Measurements from ENCODE around the gene PLD6.

PLD6 gene

DNA sequence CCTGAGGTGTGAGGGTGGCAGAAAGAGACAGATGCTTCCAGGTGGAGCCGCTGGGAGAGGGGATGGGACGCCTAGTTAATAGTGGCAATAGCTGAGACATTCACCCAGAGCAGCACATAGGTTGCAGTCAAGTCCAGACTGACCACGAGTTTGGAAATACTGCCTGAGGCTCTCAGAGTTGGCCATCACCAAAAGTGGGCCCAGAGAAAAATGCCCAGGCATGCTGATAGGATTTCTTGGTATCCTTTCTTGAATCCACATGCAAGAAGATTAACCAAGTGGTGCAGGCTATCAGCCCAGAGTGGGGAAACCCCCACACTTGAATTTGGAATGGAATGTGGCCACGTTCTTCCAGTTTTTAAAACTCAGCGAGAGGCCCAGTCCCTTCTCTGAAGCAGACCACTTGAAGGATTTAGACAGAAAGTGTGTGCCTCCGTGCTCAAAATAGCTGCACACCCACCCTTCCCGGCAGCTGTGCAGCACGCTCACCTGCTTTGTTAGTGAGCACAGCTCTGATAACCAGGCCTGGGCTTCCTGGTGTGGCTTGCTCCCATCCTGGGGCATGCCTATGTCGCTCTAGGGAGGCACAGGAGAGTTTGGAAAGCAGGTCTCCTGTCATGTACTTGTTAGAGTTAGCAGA lies 35.7 kb downstream of the PLD6 start:
- no peak overlapping the region for H3K4me3 ChIP-seq (ENCODE audit: low read depth, low read length)
- DNase-seq (ENCODE audit: low read depth), result no peak
- TF ChIP-seq, protein P1, sequence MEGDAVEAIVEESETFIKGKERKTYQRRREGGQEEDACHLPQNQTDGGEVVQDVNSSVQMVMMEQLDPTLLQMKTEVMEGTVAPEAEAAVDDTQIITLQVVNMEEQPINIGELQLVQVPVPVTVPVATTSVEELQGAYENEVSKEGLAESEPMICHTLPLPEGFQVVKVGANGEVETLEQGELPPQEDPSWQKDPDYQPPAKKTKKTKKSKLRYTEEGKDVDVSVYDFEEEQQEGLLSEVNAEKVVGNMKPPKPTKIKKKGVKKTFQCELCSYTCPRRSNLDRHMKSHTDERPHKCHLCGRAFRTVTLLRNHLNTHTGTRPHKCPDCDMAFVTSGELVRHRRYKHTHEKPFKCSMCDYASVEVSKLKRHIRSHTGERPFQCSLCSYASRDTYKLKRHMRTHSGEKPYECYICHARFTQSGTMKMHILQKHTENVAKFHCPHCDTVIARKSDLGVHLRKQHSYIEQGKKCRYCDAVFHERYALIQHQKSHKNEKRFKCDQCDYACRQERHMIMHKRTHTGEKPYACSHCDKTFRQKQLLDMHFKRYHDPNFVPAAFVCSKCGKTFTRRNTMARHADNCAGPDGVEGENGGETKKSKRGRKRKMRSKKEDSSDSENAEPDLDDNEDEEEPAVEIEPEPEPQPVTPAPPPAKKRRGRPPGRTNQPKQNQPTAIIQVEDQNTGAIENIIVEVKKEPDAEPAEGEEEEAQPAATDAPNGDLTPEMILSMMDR (IDR thresholded peaks at IDR 0.05; ENCODE audit: control insufficient read depth, extremely low read depth, insufficient read depth), result no peak

DNA sequence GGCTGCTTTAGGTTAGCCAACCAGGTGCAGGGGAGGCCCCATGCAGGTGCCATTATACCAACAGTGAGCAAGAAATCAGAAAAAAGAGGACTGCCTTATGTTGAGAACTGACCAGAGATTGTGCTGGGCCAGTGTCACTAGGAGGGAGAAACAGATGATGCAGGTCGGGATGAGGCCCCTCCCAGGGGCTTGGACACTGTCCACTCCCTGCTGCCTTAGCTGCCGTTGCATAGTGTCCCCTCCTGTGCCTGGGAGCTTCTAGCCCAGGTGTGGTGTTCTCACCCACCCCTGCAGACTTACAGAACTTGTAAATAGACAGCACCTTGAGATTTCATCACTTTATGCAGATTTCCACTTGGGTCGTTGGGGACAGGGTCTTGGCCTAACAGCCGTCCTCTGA lies 36.7 kb downstream of the PLD6 start:
- TF ChIP-seq, protein P1 (IDR thresholded peaks at IDR 0.05; ENCODE audit: control insufficient read depth, extremely low read depth, insufficient read depth), result no peak
- H3K4me3 ChIP-seq (ENCODE audit: low read depth, low read length), result no peak overlapping the region

DNA sequence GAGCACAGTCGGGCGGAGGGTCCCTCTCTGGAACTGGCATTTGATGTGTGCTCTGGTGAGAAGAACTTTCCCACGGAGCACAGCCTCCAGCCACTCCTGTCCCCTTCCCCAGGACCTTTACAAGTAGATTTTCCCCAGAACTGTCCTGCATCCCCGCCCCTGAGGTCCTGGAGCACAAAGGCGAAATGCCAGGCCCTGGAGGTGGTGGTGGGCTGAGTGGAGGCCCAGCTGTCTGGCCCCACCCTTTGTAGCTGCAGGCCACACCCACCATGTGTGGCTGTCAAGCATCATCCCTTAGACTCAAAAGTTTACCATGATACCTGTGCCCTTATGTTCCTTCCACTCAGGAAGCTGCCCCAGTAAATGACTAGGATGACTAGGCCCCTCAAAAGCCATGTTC lies 37.7 kb downstream of the PLD6 start:
- TF ChIP-seq, protein P1 (IDR thresholded peaks at IDR 0.05; ENCODE audit: control insufficient read depth, extremely low read depth, insufficient read depth), result no peak
- no peak for DNase-seq (ENCODE audit: low read depth)
- H3K4me3 ChIP-seq (ENCODE audit: low read depth, low read length), result no peak overlapping the region

More for the DNA sequence above, 36.7 kb downstream of the PLD6 start:
- DNase-seq (ENCODE audit: low read depth), result no peak

DNA sequence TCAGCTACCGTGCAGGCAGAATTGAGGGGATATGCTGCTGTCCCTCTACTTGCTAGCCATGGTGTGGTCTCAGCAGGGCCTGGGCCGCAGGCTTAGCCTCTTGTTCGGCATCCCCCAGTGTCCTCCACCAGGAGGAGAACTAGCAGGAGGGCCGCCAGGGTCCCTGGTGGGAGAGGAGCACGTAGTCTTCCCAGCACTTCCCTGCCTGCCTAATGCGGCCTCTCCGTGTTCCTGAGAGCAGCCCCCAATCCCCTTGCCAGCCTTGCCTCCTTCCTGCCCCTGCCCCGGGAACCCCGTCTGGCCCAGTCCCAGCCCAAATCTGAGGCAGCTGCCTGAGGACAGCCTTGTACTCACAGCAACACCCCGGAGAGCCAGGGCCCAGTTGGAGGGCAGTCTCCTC lies 38.1 kb downstream of the PLD6 start:
- H3K4me3 ChIP-seq (ENCODE audit: low read depth, low read length), result no peak overlapping the region
- no peak for DNase-seq (ENCODE audit: low read depth)
- TF ChIP-seq, protein P1 (IDR thresholded peaks at IDR 0.05; ENCODE audit: control insufficient read depth, extremely low read depth, insufficient read depth), result no peak

DNA sequence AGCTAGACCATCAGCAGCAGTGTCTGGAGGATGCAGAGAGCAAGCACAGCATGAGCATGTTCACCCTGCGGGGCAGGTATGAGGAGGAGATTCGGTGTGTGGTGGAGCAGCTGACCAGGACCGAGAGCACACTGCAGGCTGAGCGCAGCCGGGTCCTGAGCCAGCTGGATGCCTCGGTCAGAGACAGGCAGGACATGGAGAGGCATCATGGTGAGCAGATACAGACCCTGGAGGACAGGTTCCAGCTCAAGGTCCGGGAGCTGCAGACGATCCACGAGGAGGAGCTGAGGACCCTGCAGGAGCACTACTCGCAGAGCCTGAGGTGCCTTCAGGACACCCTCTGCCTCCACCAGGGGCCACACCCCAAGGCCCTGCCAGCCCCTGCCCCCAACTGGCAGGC lies 38.8 kb downstream of the PLD6 start:
- no peak for DNase-seq (ENCODE audit: low read depth)
- TF ChIP-seq, protein P1 (IDR thresholded peaks at IDR 0.05; ENCODE audit: control insufficient read depth, extremely low read depth, insufficient read depth), result no peak

DNA sequence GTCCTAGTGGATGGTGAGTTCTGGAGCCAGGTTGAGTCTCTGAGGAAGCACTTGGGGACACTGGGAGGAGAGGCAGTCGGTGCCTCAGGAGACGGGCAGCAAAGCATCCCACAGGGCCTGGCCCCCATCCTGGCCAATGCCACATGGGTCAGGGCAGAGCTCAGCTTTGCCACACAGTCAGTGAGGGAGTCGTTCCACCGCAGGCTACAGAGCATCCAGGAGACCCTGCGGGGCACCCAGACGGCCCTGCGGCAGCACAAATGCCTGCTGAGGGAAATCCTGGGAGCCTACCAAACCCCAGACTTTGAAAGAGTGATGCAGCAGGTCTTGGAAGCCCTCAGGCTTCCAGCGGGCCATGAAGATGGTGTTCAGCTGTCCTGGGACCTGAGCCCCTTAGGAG lies 39.7 kb downstream of the PLD6 start:
- no peak overlapping the region for H3K4me3 ChIP-seq (ENCODE audit: low read depth, low read length)
- DNase-seq (ENCODE audit: low read depth), result no peak
- TF ChIP-seq, protein P1 (IDR thresholded peaks at IDR 0.05; ENCODE audit: control insufficient read depth, extremely low read depth, insufficient read depth), result no peak

More for the DNA sequence above, 38.8 kb downstream of the PLD6 start:
- no peak overlapping the region for H3K4me3 ChIP-seq (ENCODE audit: low read depth, low read length)
